ENCODE results near the gene GUCA2A.

Gene GUCA2A

DNA sequence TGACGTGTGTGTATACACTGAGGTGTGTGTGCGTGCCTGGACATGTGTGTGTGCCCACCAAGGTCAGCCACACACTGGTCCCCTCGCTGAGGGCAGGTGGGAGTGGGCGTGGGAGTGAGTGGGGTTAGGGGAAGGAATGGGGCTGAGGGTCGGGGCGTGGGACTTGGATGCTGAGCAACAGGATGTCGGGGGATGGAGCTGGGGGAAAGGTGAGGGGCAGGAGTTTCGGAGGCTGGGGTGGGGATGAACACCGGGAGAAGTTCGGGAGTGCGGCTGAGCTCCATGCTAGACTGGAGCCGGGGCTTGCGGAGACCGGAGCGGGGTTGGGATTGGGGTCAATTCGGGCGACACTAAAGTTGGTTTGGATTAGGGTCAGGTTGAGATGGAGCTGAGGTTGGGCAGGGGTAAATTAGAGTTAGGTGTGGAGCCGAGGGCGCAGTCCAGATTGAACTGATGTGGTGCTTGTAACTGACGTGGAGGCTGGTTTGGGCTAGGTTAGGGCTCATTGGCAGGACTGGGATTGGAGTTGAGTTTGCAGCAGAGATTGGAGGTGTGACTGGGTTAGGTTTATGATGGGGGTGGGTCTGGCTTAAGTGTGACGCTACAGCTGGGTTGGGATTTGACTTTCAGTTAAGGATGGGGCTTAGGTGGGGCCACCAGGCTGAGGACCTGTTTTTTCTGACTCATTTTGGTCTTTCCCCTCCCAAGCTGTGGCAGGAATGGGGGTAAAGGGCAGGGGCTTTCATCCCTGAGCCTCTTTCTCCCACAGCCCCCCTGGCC lies 3.3 kb upstream of the GUCA2A start:
- H3K36me3 ChIP-seq (ENCODE audit: control insufficient read depth, insufficient read depth, low read length), result no peaks in the 10 kb centered on the region
- no peak overlapping the region for H3K9ac ChIP-seq (ENCODE audit: low read depth, low read length)
- H3K27me3 ChIP-seq (ENCODE audit: control insufficient read depth, insufficient read depth, low read length), result no peaks in the 10 kb centered on the region
- no peaks in the 10 kb centered on the region for H3K9me3 ChIP-seq (ENCODE audit: control insufficient read depth, insufficient read depth, low read length)
- no peak overlapping the region for H3K27ac ChIP-seq (ENCODE audit: low read depth, low read length)
- H3K4me1 ChIP-seq (ENCODE audit: control insufficient read depth, insufficient read depth, low read length), result no peaks in the 10 kb centered on the region
- no peak overlapping the region for H3K4me3 ChIP-seq (ENCODE audit: low read depth, low read length)

- no peaks in the 10 kb centered on the region for H3K4me1 ChIP-seq (ENCODE audit: control insufficient read depth, insufficient read depth, low read length)
- no peaks in the 10 kb centered on the region for H3K9me3 ChIP-seq (ENCODE audit: control insufficient read depth, insufficient read depth, low read length)
- H3K9ac ChIP-seq (ENCODE audit: low read depth, low read length), result no peak overlapping the region
- no peaks in the 10 kb centered on the region for H3K36me3 ChIP-seq (ENCODE audit: control insufficient read depth, insufficient read depth, low read length)
- no peaks in the 10 kb centered on the region for H3K27me3 ChIP-seq (ENCODE audit: control insufficient read depth, insufficient read depth, low read length)
- H3K27ac ChIP-seq (ENCODE audit: low read depth, low read length), result no peak overlapping the region
- no peak overlapping the region for H3K4me3 ChIP-seq (ENCODE audit: low read depth, low read length)
Measured at GRCh38 chr1:42165511-42166210, 1.1 kb upstream of the GUCA2A start.

DNA sequence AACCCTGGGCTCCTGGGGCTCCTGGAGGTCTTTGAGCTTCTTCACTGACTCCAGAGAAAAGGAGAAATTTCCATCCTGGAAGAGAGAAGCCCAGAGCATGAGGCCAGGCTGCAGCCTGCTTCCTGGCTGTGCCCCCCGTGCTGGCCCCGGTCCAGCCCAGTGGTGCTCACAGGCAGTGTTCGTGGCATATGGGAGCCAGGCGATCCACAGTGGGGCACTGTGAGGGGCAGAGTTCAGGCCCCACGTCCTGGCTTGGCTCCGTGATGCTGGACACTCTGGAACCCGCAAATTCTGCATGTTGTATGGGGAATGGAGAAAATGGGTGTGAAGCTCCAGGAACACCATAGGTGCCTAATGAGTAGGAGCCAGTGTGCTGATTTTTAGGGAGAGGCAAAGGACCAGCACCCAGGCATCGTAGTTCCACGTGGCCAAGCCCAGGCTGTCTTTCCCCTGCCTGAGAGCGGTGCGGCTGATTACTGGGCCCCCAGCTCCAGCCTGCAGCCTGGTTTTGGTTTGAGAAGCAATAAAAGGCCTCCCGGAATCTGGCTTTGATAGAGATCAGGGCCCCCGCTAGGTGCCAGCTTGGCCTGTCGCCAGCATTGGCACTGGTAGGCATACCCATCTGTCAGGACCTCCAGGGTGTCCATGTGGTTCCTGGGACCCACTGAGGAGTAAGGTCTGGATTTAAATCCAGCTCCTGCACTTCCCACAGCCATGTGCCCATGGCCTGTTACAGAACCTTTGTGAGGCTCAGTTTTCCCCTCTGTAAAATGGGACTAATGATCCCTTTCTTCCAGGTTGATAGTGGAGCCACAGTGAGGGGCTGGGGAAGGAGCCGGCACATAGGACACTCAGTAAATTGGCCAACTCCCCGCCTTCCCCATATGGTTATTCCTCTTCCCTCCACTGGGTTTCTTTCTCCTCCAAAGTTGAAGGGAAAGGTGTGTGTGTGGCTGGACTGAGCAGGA lies 725 bp downstream of the GUCA2A start:
- Histone ChIP-seq H3K27me3 (ENCODE audit: control insufficient read depth, insufficient read depth, low read length) (no peaks in the 10 kb centered on the region), H3K36me3 (ENCODE audit: control insufficient read depth, insufficient read depth, low read length) (no peaks in the 10 kb centered on the region), H3K9me3 (ENCODE audit: control insufficient read depth, insufficient read depth, low read length) (no peaks in the 10 kb centered on the region), H3K4me1 (ENCODE audit: control insufficient read depth, insufficient read depth, low read length) (no peaks in the 10 kb centered on the region), H3K27ac (ENCODE audit: low read depth, low read length) (no peak overlapping the region), H3K4me3 (ENCODE audit: low read depth, low read length) (no peak overlapping the region), H3K9ac (ENCODE audit: low read depth, low read length) (no peak overlapping the region)

- Histone ChIP-seq H3K27ac (ENCODE audit: low read depth, low read length) (no peak overlapping the region), H3K9ac (ENCODE audit: low read depth, low read length) (no peak overlapping the region), H3K9me3 (ENCODE audit: control insufficient read depth, insufficient read depth, low read length) (no peaks in the 10 kb centered on the region), H3K4me1 (ENCODE audit: control insufficient read depth, insufficient read depth, low read length) (no peaks in the 10 kb centered on the region), H3K27me3 (ENCODE audit: control insufficient read depth, insufficient read depth, low read length) (no peaks in the 10 kb centered on the region), H3K4me3 (ENCODE audit: low read depth, low read length) (no peak overlapping the region), H3K36me3 (ENCODE audit: control insufficient read depth, insufficient read depth, low read length) (no peaks in the 10 kb centered on the region)
Measured at GRCh38 chr1:42163114-42163513, 1.4 kb downstream of the GUCA2A start.

DNA sequence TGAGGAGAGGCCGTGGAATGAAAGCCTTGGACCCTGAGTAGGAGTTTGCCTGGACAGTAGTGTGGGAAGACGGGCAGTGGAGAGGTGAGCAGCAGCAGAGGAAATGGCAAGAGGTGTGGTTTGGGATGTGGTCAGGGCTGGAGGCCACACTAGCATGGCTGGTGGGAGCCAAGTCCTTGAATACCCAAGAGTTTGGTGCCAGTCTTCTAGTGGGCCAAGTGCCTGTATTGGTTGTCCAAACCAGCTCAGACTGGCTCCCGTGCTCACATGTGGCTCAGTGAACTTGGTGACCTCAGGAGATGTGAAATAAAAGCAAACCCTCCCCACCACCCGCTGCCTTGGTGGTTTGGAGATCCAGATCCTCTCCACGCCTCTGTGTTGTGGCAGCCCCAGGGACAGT lies 2.4 kb downstream of the GUCA2A start:
- H3K4me1 ChIP-seq (ENCODE audit: control insufficient read depth, insufficient read depth, low read length), result no peaks in the 10 kb centered on the region
- H3K27ac ChIP-seq (ENCODE audit: low read depth, low read length), result no peak overlapping the region
- H3K36me3 ChIP-seq (ENCODE audit: control insufficient read depth, insufficient read depth, low read length), result no peaks in the 10 kb centered on the region
- H3K27me3 ChIP-seq (ENCODE audit: control insufficient read depth, insufficient read depth, low read length), result no peaks in the 10 kb centered on the region
- no peak overlapping the region for H3K9ac ChIP-seq (ENCODE audit: low read depth, low read length)
- H3K4me3 ChIP-seq (ENCODE audit: low read depth, low read length), result no peak overlapping the region
- no peaks in the 10 kb centered on the region for H3K9me3 ChIP-seq (ENCODE audit: control insufficient read depth, insufficient read depth, low read length)

- no peaks in the 10 kb centered on the region for H3K27me3 ChIP-seq (ENCODE audit: control insufficient read depth, insufficient read depth, low read length)
- H3K27ac ChIP-seq (ENCODE audit: low read depth, low read length), result no peak overlapping the region
- no peak overlapping the region for H3K9ac ChIP-seq (ENCODE audit: low read depth, low read length)
- H3K4me3 ChIP-seq (ENCODE audit: low read depth, low read length), result no peak overlapping the region
- H3K36me3 ChIP-seq (ENCODE audit: control insufficient read depth, insufficient read depth, low read length), result no peaks in the 10 kb centered on the region
- no peaks in the 10 kb centered on the region for H3K4me1 ChIP-seq (ENCODE audit: control insufficient read depth, insufficient read depth, low read length)
- H3K9me3 ChIP-seq (ENCODE audit: control insufficient read depth, insufficient read depth, low read length), result no peaks in the 10 kb centered on the region
Measured at GRCh38 chr1:42158189-42158588, 6.4 kb downstream of the GUCA2A start.

DNA sequence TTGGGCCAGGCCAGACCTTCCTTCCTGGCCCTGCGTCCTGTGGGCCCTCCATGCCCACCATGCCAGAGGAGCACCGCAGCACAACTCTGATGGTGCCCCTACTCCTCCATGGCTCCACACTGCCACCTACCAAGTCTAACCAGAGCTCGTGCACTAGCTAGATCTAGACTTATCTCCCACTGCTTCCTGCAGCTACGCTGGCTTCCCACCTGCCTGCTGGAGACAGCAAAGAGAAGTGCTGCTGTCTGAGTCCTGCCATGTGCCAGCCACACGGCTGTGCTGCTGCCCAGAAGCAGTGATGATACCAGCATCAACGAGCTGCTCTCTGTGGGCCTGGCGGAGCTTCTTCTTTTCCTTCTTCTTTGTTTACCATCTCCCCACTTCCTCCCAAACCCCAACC lies 6.9 kb downstream of the GUCA2A start:
- Histone ChIP-seq H3K9ac (ENCODE audit: low read depth, low read length) (no peak overlapping the region), H3K9me3 (ENCODE audit: control insufficient read depth, insufficient read depth, low read length) (no peaks in the 10 kb centered on the region), H3K4me1 (ENCODE audit: control insufficient read depth, insufficient read depth, low read length) (no peaks in the 10 kb centered on the region), H3K36me3 (ENCODE audit: control insufficient read depth, insufficient read depth, low read length) (no peaks in the 10 kb centered on the region), H3K4me3 (ENCODE audit: low read depth, low read length) (no peak overlapping the region), H3K27me3 (ENCODE audit: control insufficient read depth, insufficient read depth, low read length) (no peaks in the 10 kb centered on the region), H3K27ac (ENCODE audit: low read depth, low read length) (no peak overlapping the region)

DNA sequence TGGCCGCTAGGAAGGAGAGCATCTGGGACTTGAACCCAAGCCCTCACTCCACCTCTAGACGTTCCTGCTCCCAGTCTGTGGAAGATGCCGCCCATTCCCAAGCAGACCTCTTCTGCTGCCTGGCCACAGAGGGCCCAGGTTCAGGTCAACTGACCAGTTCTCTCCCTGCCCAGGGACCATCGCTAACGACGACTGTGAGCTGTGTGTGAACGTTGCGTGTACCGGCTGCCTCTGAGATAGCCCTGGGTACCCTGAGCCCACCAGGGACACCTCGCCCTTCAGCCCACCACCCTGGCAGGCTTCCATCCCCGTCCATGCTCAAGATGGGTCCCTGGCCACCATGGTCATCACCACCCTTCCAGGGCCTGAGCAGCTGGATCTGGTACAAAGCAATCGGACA lies 9.2 kb downstream of the GUCA2A start:
- H3K9me3 ChIP-seq (ENCODE audit: control insufficient read depth, insufficient read depth, low read length), result no peaks in the 10 kb centered on the region
- no peak overlapping the region for H3K27ac ChIP-seq (ENCODE audit: low read depth, low read length)
- H3K36me3 ChIP-seq (ENCODE audit: control insufficient read depth, insufficient read depth, low read length), result no peaks in the 10 kb centered on the region
- no peaks in the 10 kb centered on the region for H3K27me3 ChIP-seq (ENCODE audit: control insufficient read depth, insufficient read depth, low read length)
- no peak overlapping the region for H3K4me3 ChIP-seq (ENCODE audit: low read depth, low read length)
- H3K9ac ChIP-seq (ENCODE audit: low read depth, low read length), result no peak overlapping the region
- H3K4me1 ChIP-seq (ENCODE audit: control insufficient read depth, insufficient read depth, low read length), result no peaks in the 10 kb centered on the region

GRCh38 chr1:42154685-42155084 lies 9.9 kb downstream of the GUCA2A start:
- Histone ChIP-seq H3K27me3 (ENCODE audit: control insufficient read depth, insufficient read depth, low read length) (no peaks in the 10 kb centered on the region), H3K9me3 (ENCODE audit: control insufficient read depth, insufficient read depth, low read length) (no peaks in the 10 kb centered on the region), H3K9ac (ENCODE audit: low read depth, low read length) (no peak overlapping the region)

GRCh38 chr1:42153624-42154023 lies 10.9 kb downstream of the GUCA2A start:
- H3K27ac ChIP-seq (ENCODE audit: low read depth, low read length), result no peak overlapping the region
- no peak overlapping the region for H3K4me3 ChIP-seq (ENCODE audit: low read depth, low read length)
- H3K9ac ChIP-seq (ENCODE audit: low read depth, low read length), result no peak overlapping the region
- H3K9me3 ChIP-seq (ENCODE audit: control insufficient read depth, insufficient read depth, low read length), result no peaks in the 10 kb centered on the region
- no peaks in the 10 kb centered on the region for H3K27me3 ChIP-seq (ENCODE audit: control insufficient read depth, insufficient read depth, low read length)
- no peaks in the 10 kb centered on the region for H3K36me3 ChIP-seq (ENCODE audit: control insufficient read depth, insufficient read depth, low read length)
- H3K4me1 ChIP-seq (ENCODE audit: control insufficient read depth, insufficient read depth, low read length), result no peaks in the 10 kb centered on the region

More at GRCh38 chr1:42154685-42155084, 9.9 kb downstream of the GUCA2A start:
- Histone ChIP-seq H3K4me3 (ENCODE audit: low read depth, low read length) (no peak overlapping the region), H3K36me3 (ENCODE audit: control insufficient read depth, insufficient read depth, low read length) (no peaks in the 10 kb centered on the region), H3K27ac (ENCODE audit: low read depth, low read length) (no peak overlapping the region), H3K4me1 (ENCODE audit: control insufficient read depth, insufficient read depth, low read length) (no peaks in the 10 kb centered on the region)
